ENCODE data around the gene CABYR. TPM values are rescaled to one million over a fixed set of nuclear protein-coding genes. Genes with fewer than 3 reads are reported as not detected.

The CABYR gene
- total and polyA plus RNA-seq, 2 of the 8 experiments (the other 6 are each of a cell fraction or from before 2014, with no cell fraction given): 14.5 to 18.8 TPM

DNA sequence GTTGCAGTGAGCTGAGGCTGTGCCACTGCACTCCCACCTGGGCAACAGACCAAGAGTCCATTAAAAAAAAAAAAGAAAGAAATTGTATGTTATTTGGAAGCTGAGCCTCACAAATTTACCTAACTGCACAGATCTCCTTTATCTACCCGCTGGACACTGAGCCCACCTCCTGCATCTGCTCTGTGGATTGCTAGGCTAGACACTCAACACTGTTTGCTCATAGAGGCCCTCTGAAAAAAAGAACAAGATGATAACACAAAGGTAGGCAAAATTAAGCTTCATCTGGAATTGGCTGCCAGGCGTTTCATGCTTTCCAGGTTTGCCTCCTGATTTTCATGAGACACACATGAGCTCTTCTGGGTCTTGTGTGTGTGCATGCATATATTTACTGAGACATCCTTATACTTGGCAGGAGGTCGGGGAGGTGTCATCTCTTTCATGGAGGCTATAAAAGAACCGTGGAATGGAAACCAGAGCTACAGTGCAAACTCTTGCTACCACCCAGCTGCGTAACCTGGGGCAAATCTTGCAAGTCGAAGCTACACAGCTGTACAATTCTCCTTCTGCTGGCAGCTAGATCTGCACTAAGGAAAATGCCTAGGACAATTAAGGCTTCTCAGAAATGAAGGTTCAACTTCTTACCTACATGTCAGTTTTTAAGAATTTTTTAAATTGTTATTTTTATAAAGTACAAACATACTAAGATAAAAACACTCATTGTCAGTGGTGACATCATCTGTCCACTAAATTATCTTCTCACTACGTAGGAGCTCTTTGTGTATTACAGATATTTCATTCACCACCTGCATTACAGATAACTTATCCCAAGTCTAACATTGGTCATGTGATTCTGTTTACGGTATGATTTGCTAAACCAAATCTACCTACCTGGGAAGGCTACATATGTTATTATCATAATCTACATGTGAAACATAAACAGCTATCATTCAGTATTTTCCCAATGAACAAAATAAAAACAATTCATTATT is 63.1 kb downstream of the CABYR start (continued):
- TF ChIP-seq HDAC6 (IDR thresholded peaks at IDR 0.05; ENCODE audit: low read depth, low read length) (no peak), SP4 (IDR thresholded peaks at IDR 0.05; ENCODE audit: low read length) (no peak), CBX5 (IDR thresholded peaks at IDR 0.05; ENCODE audit: low read depth, low read length) (no peak), TCF12 (IDR thresholded peaks at IDR 0.05; ENCODE audit: low read depth, low read length) (no peak), RFX5 (IDR thresholded peaks at IDR 0.05; ENCODE audit: borderline replicate concordance, low read depth, low read length) (no peak), NANOG (IDR thresholded peaks at IDR 0.05; ENCODE audit: insufficient read depth, low read depth, low read length, poor library complexity, severe bottlenecking) (no peak), SIN3A (conservative IDR thresholded peaks at IDR 0.05 in 1 of 2, IDR thresholded peaks at IDR 0.05 in 1 of 2; ENCODE audit: low read depth in 1 of 2, low read length in 2 of 2) (no peak), RBBP5 (IDR thresholded peaks at IDR 0.05; ENCODE audit: borderline replicate concordance, low read depth, low read length) (no peak)

Data from H1 (cell line).